ENCODE data around the gene CACNG5. TPM values are rescaled to one million over a fixed set of nuclear protein-coding genes. Genes with fewer than 3 reads are reported as not detected.

CACNG5 gene
- total RNA-seq, 1 donor from 2014 or later, result not detected

GRCh38 chr17:66885417-66885816, 50.5 kb downstream of the CACNG5 start:
- H3K36me3 Mint-ChIP-seq (ENCODE audit: low read depth, unreplicated experiment), result no peaks in the 10 kb centered on the region
- no peaks in the 10 kb centered on the region for H3K4me1 Mint-ChIP-seq (ENCODE audit: unreplicated experiment)
- H3K27ac Mint-ChIP-seq (ENCODE audit: unreplicated experiment), result no peak overlapping the region
- no peak overlapping the region for H3K4me3 Mint-ChIP-seq (ENCODE audit: unreplicated experiment)
- peaks cover 9% of the 10 kb centered on the region for H3K27me3 Mint-ChIP-seq (ENCODE audit: unreplicated experiment)
- peaks cover 15% of the 10 kb centered on the region for H3K9me3 Mint-ChIP-seq (ENCODE audit: unreplicated experiment)
- no peak for TF ChIP-seq CTCF (IDR thresholded peaks at IDR 0.05; ENCODE audit: unreplicated experiment)
- no peak for DNase-seq (ENCODE audit: low spot score)

GRCh38 chr17:66889480-66890230, 54.7 kb downstream of the CACNG5 start:
- Mint-ChIP-seq H3K27me3 (ENCODE audit: unreplicated experiment) (peaks cover 5% of the 10 kb centered on the region), H3K4me1 (ENCODE audit: unreplicated experiment) (no peaks in the 10 kb centered on the region), H3K9me3 (ENCODE audit: unreplicated experiment) (no peaks in the 10 kb centered on the region), H3K36me3 (ENCODE audit: low read depth, unreplicated experiment) (no peaks in the 10 kb centered on the region), H3K27ac (ENCODE audit: unreplicated experiment) (no peak overlapping the region), H3K4me3 (ENCODE audit: unreplicated experiment) (no peak overlapping the region)
- TF ChIP-seq CTCF (IDR thresholded peaks at IDR 0.05; ENCODE audit: unreplicated experiment), result no peak
- no peak for DNase-seq (ENCODE audit: low spot score)

GRCh38 chr17:66892246-66892645, 57.3 kb downstream of the CACNG5 start:
- H3K4me1 Mint-ChIP-seq (ENCODE audit: unreplicated experiment), result no peaks in the 10 kb centered on the region
- TF ChIP-seq CTCF (IDR thresholded peaks at IDR 0.05; ENCODE audit: unreplicated experiment), result no peak
- no peak overlapping the region for H3K27ac Mint-ChIP-seq (ENCODE audit: unreplicated experiment)
- no peak for DNase-seq (ENCODE audit: low spot score)
- peaks cover 4% of the 10 kb centered on the region for H3K27me3 Mint-ChIP-seq (ENCODE audit: unreplicated experiment)
- no peaks in the 10 kb centered on the region for H3K9me3 Mint-ChIP-seq (ENCODE audit: unreplicated experiment)
- H3K4me3 Mint-ChIP-seq (ENCODE audit: unreplicated experiment), result no peak overlapping the region
- no peaks in the 10 kb centered on the region for H3K36me3 Mint-ChIP-seq (ENCODE audit: low read depth, unreplicated experiment)

GRCh38 chr17:66893382-66893781, 58.5 kb downstream of the CACNG5 start:
- Mint-ChIP-seq H3K36me3 (ENCODE audit: low read depth, unreplicated experiment) (no peaks in the 10 kb centered on the region), H3K4me3 (ENCODE audit: unreplicated experiment) (no peak overlapping the region), H3K9me3 (ENCODE audit: unreplicated experiment) (no peaks in the 10 kb centered on the region), H3K4me1 (ENCODE audit: unreplicated experiment) (no peaks in the 10 kb centered on the region), H3K27ac (ENCODE audit: unreplicated experiment) (no peak overlapping the region), H3K27me3 (ENCODE audit: unreplicated experiment) (peaks cover 6% of the 10 kb centered on the region)
- no peak for DNase-seq (ENCODE audit: low spot score)
- TF ChIP-seq CTCF (IDR thresholded peaks at IDR 0.05; ENCODE audit: unreplicated experiment), result no peak

GRCh38 chr17:66893863-66894262, 58.9 kb downstream of the CACNG5 start:
- peaks cover 6% of the 10 kb centered on the region for H3K27me3 Mint-ChIP-seq (ENCODE audit: unreplicated experiment)
- H3K27ac Mint-ChIP-seq (ENCODE audit: unreplicated experiment), result no peak overlapping the region
- no peaks in the 10 kb centered on the region for H3K9me3 Mint-ChIP-seq (ENCODE audit: unreplicated experiment)
- no peaks in the 10 kb centered on the region for H3K4me1 Mint-ChIP-seq (ENCODE audit: unreplicated experiment)
- H3K4me3 Mint-ChIP-seq (ENCODE audit: unreplicated experiment), result no peak overlapping the region
- TF ChIP-seq CTCF (IDR thresholded peaks at IDR 0.05; ENCODE audit: unreplicated experiment), result no peak
- H3K36me3 Mint-ChIP-seq (ENCODE audit: low read depth, unreplicated experiment), result no peaks in the 10 kb centered on the region
- no peak for DNase-seq (ENCODE audit: low spot score)

Measured in endothelial cell (in vitro differentiated cells).